NCI-H748 treated with DMSO at 0.1 percent for 48 hours (cell line): ENCODE measurements around the gene PERM1.

Experiments
- DNase-seq: peaks from one replicate; lab custom pipeline; 2025; lab: John Stamatoyannopoulos, UW

The PERM1 gene

GRCh38 chr1:934991-935750 lies 46.7 kb downstream of the PERM1 start:
- no peak for DNase-seq

- DNase-seq: no peak
Measured at GRCh38 chr1:933603-933940, 48.3 kb downstream of the PERM1 start.

- DNase-seq: no peak
Measured at GRCh38 chr1:932776-933602, 48.9 kb downstream of the PERM1 start.

DNA sequence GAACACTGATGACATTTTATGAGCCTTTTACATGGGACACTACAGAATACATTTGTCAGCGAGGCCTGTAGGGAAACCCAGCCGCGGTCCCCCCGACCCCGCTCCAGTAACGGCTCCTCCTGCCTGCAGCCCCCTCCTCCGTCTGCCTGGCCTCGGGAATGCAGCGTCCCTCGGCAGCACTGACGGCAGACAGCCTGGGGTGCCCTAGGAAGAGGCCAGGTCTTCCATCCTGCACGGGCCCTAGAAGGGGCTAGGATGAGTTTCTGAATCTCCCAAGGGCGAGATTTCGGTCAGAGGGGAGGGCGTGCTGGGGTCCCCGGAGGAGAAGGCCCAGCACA lies 49.8 kb downstream of the PERM1 start:
- no peak for DNase-seq

DNA sequence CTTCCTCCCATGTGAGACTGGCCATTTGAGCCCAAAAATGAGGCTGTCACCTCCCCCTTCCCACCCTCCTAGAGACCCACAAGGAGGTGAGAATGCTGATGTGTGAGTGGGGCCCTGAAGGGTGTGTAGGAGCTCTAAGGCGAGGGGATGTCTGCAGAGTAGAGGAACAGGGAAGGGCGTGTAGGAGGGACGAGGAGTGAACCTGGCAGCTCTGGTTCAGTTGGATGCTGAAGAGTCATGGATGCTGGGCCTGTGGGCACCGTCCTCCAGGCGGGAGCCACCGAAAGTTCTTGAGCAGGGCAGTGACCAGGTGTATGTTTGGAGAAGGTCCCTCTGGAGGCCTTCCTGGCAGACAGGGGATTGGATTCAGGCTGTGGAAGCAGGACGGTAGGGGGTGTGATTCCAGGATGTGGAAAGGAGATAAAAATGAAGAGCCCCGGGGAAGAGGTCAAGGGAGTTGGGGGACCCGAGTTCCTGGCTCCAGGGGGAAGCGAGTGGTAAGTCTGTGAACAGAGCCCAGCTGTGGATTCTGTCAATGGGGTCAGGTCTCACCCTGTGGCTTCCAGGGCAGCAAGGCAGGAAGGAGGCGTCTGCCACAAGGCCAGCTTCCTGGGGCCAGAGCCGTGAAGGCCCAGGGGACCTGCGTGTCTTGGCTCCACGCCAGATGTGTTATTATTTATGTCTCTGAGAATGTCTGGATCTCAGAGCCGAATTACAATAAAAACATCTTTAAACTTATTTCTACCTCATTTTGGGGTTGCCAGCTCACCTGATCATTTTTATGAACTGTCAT lies 50.3 kb downstream of the PERM1 start:
- no peak for DNase-seq

DNA sequence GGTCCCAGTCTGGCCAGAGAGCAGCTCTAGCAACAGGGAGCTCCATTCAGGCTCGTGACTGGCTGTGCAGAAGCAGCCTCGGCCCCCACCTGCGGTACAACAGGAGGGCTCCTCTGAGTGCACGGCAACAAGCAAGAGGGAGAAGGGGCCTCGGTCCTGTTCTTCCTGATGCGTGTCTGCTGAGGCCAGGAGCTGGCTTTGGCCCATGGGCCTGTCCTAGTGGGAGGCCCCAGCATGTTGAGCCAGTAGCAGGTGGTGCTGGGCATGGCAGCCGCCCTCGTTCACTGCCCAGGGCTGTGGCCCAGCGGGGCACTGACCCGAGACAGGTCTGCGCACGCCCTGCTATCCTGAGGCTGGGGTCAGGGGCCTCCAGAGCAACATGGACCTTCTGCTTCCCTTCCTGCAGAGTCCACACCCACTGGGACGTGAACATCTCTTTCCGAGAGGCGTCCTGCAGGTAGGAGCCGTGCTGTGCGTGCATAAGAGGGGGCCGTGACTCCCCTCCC lies 51.2 kb downstream of the PERM1 start:
- DNase-seq: no peak

DNA sequence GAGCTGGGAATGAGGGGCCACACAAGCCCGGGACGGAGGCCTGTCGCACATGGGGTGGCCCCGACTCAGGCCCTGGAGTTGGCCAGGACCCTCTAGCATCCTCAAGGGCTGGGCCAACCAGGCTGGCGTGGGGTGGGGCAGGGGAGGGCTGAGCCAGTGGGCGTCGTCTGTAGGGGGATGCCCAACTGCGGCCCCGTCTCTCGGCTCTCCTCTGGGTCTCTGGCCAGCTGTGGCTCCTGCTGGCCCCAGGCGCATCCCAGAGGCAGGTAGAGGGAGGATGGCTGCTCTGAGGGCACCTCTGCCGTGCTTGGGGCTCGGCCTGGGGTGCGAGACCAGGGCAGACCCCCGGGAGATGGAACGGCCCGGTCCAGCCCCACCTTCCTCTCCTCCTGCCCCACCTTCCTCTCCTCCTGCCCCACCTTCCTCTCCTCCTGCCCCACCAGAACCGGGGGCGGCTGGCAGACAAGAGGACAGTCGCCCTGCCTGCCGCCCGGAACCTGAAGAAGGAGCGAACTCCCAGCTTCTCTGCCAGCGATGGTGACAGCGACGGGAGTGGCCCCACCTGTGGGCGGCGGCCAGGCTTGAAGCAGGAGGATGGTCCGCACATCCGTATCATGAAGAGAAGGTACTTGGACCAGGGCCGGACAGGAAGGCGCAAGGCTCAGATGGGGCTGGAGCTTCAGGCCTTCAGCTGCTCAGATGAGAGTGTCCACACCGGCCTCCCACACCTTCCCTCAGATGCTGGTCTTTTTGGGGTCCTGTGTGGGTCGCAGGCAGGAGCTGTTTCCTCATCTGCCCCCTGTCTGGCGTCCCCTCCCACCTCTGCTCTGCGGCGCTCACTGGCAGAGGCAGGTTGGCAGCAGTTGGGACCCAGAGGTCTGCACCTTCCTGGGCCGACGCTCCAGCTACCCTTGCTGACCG lies 51.9 kb downstream of the PERM1 start:
- no peak for DNase-seq

DNA sequence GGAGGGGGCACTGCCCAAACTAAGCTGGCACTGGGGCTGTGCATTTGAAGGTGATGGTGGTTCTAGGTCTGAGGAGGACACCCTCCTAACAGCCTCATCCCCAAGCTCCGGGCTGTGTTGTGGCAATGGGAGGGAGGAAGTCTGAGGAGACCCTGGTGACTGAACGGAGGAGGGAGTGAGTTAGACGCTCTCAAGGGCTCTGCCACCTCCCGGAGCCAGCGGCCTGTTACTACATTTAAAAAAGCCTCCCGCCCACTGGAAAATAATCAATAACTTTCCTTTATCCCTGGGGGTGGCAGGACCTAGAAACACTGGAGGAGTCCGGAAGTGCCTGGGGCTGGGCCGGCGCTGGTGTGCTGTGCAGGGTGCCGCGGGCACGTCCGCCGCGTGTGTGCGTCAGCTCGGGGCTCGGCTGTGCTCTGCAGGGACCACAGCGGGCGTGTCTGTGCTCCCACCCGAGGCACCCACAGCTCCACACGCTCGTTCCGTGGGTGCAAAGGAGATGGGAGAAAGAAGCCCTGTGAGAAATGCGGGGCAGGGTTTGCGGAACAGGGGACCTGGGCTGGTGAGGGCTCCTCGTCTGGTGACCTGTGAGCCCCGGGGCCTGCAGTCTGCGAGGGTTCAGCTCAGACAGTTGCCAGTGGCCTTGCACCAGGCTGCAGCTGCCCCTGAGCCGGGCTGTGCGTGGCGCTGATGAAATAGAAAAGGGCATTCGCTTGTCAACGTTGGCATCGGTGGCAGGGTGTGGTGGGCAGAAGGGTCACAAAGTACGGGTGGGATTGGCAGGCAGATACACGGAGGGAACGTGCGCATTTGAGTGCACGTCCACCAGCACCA lies 52.9 kb downstream of the PERM1 start:
- no peak for DNase-seq

DNA sequence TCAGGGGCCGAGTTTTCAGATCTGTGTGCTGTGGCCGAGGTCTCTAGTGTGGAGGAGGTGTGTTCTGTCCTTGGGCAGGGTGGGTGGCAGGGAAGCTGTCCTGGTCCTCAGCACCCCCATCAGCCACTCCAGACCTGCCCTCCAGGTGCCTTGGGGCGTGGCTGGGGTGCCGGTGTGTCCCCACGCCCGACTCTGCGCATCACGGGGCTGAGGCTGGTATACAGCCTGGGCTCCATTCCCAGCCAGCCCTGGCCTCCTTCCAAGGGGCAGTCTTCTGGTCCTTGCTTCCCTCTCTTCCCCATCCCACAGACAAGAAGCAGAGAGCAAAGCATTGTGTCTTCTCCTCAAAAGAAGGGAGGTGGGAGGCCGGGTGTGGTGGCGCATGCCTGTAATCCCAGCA lies 54.1 kb downstream of the PERM1 start:
- DNase-seq: no peak

GRCh38 chr1:927234-927633 lies 54.7 kb downstream of the PERM1 start:
- no peak for DNase-seq

- DNase-seq: no peak
Measured at GRCh38 chr1:925561-926421, 56.1 kb downstream of the PERM1 start.
